ENCODE results near the gene HPGDS.

DNA sequence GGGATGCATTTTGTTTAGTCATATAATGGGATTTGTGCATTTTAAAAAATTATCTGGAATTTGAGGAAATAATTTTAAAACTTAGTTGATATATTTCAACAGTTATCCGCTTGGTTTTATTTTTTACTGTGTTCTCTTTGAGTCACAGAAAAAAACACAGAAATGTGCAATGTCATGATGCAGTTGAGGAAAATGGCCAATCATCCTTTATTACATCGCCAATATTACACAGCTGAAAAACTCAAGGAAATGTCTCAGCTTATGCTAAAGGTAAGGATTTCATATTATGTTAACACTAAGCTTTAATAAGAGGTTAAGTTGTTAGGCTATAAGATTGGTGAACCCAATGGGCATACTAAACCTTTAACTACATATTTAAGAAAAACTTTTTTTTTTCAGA, 63.9 kb downstream of the HPGDS start:
- TF ChIP-seq EZH2phosphoT487 (IDR thresholded peaks at IDR 0.05; ENCODE audit: insufficient read depth, low read depth), result no peak
- no peak for TF ChIP-seq EZH2 (IDR thresholded peaks at IDR 0.05; ENCODE audit: insufficient read depth, poor library complexity, severe bottlenecking)

Measured in GM23248 (cell line).